SK-N-SH (cell line): ENCODE results near the gene FREY1.

ENCODE experiments used
- CTCF ChIP-seq: fragments of 200-600 bp; sonication (generic); IDR thresholded peaks from 2 replicates; pipeline ENCODE4 v1.6.1; 2017; ENCODE audit warnings: antibody characterized with exemption, mild to moderate bottlenecking, moderate library complexity
- EZH2phosphoT487 ChIP-seq: fragments of 200-600 bp; sonication (generic); IDR thresholded peaks from 2 replicates; pipeline ENCODE4 v1.6.1; 2017; ENCODE audit warnings: low read depth, mixed run types, mild to moderate bottlenecking, antibody characterized with exemption, moderate library complexity, borderline replicate concordance
- FOXM1 ChIP-seq: IDR thresholded peaks from 2 replicates; pipeline ENCODE4 v1.4.0; 2012; ENCODE audit warnings: low read depth, mild to moderate bottlenecking
- REST ChIP-seq: IDR thresholded peaks from 2 replicates; pipeline ENCODE4 v1.6.1; 2012; ENCODE audit warnings: mild to moderate bottlenecking, low read depth, low read length, moderate library complexity
- SMC3 ChIP-seq: IDR thresholded peaks from 2 replicates; pipeline ENCODE4 v1.6.1; 2012; ENCODE audit warnings: low read depth, low read length, improper control_type of control experiment
- TAF1 ChIP-seq: IDR thresholded peaks from 2 replicates; pipeline ENCODE4 v1.6.1; 2012; ENCODE audit warnings: low read depth, mild to moderate bottlenecking, low read length, moderate library complexity, borderline replicate concordance
- TCF12 ChIP-seq: IDR thresholded peaks from 2 replicates; pipeline ENCODE4 v1.4.0; 2012
- YY1 ChIP-seq: IDR thresholded peaks from 2 replicates; pipeline ENCODE4 v1.4.0; 2012; ENCODE audit warnings: low read depth, mild to moderate bottlenecking
- ZBTB33 ChIP-seq: IDR thresholded peaks from 2 replicates; pipeline ENCODE4 v1.4.0; 2012; ENCODE audit warnings: low read depth, borderline replicate concordance

- TF ChIP-seq EZH2phosphoT487 (no peak), CTCF (no peak), REST (no peak), YY1 (no peak), SMC3 (no peak), FOXM1 (no peak), TAF1 (no peak), TCF12 (no peak), ZBTB33 (no peak)
Observed at GRCh38 chr11:45870706-45871105, 36.4 kb downstream of the FREY1 start.
